IPS DF 19.7 (cell line): ENCODE measurements around the gene HNRNPLL.

Experiments
- DNase-seq: peaks from one replicate; pipeline ENCODE4 v3.0.0-alpha.2; 2013; ENCODE audit warnings: low read depth, low spot score

HNRNPLL gene

DNA sequence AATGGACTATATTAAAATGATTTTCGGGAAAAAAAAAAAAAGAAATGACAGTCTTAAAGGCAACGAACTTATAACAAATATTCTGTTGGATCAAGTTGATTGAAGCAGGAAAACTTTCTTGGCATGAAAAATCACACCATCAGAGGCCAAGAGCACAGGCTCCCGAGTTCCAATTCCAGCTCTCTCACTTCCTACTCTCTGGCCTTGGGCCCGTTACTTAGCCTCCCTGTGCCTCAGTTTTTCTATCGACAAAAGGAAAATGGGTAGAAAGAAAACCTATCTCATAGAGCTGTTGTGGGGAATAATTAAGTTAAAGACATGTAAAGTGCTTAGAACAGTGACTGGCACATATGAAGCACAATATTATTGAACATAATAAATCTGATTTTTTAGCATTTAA, 74.2 kb downstream of the HNRNPLL start:
- no peak for DNase-seq

DNA sequence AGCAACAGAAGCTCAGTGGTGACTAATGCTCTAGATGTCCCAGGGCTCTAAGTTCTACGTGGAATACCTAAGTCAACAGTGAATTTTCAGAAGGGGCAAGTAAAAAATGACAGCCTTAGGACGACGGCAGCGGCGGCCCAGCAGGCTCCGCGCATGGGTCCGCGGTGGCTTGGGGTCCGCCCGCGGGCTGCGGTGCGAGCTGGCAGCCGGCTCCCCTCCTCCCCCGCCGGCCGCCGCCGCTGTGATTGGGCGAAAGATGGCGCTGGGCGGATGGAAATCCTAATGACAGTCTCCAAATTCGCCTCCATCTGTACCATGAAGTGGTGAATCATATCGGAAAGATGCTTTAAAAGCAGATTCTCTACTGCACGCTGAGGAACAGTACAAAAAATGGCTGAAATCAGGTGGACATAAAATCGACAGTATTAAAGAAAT, 74.7 kb downstream of the HNRNPLL start:
- no peak for DNase-seq

DNA sequence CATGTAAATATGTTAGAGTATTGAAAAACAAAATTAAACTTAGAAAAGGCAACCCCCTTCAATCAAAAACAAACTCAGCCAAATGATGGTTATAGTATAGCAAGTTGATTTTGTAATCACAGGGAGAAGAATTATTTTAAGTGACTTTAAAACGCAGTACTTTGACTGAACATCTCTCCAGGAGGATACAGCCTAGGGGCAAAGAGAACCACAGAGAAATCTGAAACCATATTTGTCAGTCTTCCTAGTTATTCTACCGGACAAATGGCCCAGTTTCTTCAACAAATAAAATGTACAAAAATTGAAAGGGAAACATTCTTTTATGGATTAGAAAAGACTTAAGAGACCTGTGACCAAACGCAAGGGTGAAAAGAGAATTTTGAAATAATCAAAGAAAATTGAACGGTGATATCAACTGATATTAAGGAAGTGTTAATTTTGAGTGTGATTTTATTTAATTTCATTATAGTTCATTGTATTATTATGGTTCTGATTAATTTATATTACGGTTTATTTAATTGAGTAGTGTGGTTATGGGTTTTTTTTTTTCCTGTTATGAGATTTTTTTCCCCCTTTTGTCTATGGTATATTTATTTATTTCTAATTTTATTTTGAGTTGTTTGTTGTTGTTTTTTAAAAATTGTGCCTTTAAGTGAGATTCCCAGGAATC, 75.3 kb downstream of the HNRNPLL start:
- DNase-seq: no peak

DNA sequence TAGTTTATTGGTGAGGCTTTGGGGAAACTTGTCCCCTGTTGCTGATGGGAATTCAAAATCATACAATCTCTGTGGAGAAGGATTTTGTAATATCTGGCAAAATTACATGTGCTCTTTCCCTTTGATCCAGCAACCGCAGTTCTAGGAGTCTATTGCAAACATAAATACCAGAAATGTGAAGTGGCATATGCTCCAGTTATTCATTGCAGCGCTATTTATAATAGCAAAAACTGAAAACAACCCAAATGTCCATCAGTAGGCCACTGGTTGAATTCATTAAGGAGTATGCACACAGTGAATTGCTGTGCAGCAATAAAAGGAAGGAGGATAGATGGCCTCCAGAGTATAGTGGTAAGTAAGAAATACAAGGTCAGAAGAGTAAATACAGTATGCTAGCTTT, 76.5 kb downstream of the HNRNPLL start:
- no peak for DNase-seq

DNA sequence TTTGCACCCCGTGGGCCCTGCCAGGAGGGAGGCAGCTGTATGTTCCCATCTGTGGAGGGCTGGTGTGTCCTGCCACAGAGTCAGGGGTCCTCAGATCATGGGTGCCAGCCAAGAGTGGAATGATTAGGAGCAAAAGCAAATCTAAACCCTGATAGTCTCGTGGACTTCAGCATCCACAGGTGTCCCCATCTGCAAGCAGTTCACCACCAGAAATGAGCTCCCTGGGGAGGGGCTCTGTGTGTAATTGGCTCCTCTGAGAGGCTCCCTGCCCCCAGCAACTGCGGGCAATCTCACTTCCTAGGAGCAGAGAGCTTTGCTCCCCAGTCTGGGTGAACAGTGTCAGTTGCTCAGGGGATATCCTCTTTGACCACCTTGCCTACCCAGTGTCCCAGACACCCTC, 78.1 kb downstream of the HNRNPLL start:
- no peak for DNase-seq

DNA sequence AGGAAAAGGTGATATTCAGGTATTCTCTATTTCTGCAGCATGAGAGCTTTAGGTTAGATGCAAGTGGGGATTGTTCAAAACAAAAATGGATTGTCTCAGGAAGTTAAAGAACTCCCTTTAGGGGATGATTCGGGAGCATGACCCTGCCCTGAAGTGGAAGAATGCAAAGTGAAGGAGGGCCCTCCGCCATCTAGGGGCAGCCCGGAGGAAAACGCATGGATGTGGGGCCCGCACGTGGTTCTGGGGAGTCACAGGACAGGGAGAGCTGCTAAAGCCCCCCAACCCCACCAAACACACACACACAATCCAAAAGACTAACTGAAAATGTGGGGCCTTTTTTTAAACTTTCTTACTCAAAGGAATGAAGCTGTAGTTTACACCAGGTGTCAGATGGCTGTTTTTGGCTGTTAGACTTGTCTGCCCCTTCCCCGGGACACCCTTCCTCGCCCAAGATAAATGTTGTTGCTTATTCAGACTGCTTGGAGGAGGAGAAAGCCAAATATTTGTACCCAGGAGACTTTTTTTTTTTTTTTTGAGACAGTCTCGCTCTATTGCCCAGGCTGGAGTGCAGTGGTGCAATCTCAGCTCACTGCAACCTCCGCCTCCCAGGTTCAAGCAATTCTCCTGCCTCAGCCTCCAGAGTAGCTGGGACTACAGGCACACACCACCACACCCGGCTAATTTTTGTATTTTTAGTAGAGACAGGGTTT, 78.8 kb downstream of the HNRNPLL start:
- DNase-seq: no peak

DNA sequence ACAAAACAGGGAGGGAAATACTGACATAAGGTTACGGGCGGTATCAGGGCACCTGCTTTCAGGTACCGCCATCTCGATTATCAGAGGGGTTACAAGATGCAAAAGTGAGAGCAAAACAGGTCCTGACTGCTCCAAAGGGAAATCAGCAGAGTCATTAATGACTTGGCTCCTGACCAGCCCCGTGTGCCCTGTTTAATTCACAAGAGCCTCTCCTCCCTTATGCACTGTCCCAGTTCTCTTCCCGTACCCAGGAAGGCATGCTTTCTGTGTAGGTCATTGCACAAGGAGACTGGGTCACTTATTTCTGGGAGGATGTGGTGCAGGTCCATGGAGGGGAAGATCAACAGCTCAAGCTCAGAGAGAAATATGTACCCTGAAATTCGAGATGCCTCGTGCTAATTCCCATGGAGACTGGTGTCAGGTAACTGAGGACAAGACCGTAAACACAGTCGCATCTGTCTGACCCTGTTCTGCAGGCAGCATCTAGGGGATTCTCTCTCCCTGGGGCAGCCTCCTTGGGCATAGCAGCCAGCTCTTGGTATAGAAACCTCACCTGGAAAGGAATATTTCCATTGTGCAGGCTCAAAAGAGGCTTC, 79.9 kb downstream of the HNRNPLL start:
- no peak for DNase-seq

DNA sequence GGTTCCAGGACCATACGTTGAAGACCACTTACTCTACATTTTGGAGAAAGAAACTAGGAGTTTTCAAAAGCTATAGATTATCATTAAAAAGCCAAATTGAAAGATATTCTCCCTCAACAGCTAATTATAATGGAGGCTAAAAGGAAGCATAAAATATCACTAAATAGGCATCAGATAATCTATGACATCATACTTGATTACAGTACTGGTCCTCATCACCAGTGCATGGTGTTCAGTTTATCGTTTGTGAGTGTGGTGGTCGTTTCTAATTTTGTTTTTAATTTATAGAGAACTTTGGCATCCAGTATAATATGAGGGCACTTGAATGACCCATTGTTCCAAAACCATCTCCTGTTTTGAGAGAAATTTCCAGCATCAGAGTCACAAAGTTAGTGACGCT, 80.9 kb downstream of the HNRNPLL start:
- DNase-seq: no peak

DNA sequence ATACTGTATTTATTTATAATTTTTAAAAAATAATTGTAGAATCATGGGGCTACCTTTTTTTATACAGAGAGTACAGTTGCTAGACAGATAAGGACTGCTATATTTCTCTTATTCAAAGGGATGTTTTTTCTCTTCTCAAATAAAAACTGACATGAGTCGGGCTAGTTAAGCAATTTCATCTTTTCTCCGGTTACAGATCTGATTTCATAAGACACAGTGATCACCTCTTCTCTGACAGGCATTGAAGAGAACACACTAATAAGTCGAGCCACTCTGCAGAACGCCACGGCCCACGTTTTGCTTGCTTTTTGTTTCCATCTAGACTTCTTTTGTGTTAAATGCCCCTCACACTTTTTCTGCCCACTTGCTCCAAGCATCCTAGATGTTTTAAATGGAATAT, 85.4 kb downstream of the HNRNPLL start:
- no peak for DNase-seq

DNA sequence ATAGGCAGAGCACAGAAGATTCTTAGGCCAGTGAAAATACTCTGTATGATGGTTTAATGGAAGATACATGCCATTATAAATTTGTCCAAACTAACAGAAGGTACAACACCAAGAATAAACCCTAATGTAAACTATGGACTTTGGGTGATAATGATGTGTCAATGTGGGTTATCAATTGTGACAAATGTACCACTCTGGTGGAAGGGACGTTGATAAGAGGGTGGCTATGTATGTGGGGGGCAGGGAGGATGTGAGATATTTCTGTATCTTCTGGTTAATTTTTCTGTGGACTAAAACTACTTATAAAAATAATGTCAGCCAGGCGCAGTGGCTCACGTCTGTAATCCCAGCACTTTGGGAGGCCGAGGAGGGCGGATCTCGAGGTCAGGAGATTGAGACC, 86.2 kb downstream of the HNRNPLL start:
- DNase-seq: no peak

DNA sequence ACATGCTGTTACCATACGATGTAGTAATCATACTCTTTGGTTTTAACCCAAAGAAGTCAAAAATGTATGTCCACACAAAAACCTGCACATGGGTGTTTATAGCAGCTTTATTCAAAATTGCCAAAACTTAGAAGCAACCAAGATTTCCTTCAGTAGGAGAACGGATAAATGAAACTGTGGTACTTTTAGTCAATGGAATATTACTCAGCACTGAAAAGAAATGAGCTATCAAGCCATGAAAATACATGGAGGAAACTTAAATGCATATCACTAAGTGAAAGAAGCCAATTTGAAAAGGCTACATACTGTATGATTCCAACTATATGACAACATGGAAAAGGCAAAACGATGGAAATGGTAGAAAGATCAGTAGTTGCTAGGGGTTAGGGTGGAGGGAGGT, 86.6 kb downstream of the HNRNPLL start:
- no peak for DNase-seq

DNA sequence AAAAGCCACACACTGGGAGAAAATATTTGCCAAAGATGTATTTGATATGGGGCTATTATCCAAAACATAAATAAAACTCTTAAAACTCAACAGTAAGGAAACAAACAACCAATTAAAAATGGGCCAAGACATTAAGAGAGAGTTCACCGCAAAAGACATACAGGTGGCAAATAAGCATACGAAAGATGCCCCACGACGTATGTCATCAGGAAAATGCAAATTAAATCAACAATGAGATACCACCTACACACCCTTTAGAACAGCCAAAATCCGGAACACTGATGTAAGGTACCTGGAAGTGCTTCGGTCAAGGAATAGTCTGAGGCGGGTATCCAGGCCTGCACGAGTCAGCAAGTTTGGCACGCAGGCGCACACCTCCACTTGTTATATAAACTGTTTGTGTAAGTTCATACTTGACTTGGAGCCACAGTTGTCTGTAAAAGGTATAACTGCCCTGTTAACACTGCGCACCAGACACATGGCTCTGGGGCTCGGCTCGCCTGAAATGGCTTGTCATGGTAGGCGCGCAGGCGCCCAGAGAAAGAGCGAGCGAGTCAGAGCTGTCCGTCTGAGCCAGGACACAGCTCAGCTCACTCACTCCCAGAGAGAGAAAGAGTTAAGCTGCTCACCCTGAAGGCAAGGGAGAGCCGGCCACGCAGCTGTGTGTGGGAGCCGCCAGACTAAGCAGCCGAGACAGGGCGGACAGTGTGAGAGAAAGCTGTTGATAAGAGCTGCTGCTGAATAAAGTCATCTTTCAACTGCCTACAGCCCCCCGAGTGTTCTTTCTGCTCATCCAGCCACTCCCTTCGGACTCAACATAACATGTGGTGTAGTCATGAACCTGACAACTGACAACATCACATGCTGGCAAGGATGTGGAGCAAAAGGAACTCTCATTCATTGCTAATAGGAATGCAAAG, 87.3 kb downstream of the HNRNPLL start:
- no peak for DNase-seq

DNA sequence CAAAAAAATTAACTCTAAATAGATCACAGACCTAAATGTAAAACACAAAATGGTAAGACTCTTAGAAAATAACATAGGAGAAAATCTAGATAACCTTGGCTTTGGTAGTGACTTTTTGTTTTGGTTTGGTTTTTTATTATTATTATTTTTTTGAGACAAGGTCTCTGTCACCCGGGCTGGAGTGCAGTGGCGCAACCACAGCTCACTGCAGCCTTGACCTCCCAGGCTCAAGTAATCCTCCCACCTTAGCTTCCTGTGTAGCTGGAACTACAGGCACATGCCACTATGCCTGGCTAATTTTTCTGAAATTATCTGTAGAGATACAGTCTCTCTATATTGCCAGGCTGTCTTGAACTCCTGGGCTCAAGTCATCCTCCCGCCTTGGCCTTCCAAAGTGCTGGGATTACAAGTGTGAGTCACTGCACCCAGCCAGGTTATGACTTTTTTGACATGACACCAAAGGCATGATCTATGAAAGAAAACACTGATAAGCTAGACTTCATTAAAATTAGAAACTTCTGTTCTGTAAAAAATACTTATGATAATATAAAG, 88.0 kb downstream of the HNRNPLL start:
- DNase-seq: no peak

DNA sequence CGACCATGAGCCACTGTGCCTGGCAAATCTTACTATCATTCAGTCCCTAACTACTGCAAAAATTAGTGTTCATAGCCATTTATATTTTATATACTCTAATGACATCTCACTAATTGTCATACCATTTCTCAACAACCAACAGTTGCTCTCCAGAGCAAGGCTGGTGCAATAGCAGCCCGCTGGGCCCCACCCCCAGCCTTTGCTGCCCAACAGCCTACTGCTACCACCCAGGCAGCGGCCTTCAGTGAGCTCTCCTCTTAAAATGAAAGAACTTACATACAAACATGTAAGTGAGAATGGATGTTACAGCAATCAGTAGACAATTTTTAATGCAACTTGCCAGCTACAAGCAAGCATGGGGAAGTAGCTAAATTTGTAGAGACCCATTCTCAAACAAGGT, 90.5 kb downstream of the HNRNPLL start:
- DNase-seq: no peak
